ENCODE data around the gene NAA10. TPM values are rescaled to one million over a fixed set of nuclear protein-coding genes. Genes with fewer than 3 reads are reported as not detected.

Gene NAA10
- total RNA-seq, 4 donors from 2014 or later, result 89.3 to 106 (median 95.4) TPM

- TF ChIP-seq POLR2AphosphoS5 (IDR thresholded peaks at IDR 0.05) (no peak), CTCF (IDR thresholded peaks at IDR 0.05) (no peak), EP300 (IDR thresholded peaks at IDR 0.05) (no peak), POLR2A (IDR thresholded peaks at IDR 0.05; ENCODE audit: low read depth) (no peak)
- Histone ChIP-seq H3K4me3 (peak overlapping the region; percentile 68 to 92 (median 72)), H3K4me1 (peaks cover 20 to 40% (median 26%) of the 10 kb centered on the region in 4 donors), H3K27ac (replicated peaks in 1 of 4) (peak overlapping the region in 2 of 4 donors; percentile 66 to 82), H3K9me3 (no peaks in the 10 kb centered on the region), H3K27me3 (no peaks in the 10 kb centered on the region), H3K36me3 (peaks cover 0 to 45% (median 33%) of the 10 kb centered on the region in 4 donors)
- no peak for DNase-seq (ENCODE audit: extremely low spot score)
- 37% methylated on average over 7 of the region's 7 CpGs for WGBS
- intact Hi-C loops (cut with DNase I), result no loop called here
These were observed 1.1 kb downstream of the NAA10 start for GRCh38 chrX:153933748-153934147.

- intact Hi-C loops (cut with DNase I), result no loop called here
- Histone ChIP-seq H3K27ac (replicated peaks in 1 of 4) (no peak overlapping the region), H3K36me3 (peaks cover 0 to 45% (median 33%) of the 10 kb centered on the region in 4 donors), H3K27me3 (no peaks in the 10 kb centered on the region), H3K4me1 (peaks cover 29 to 49% (median 33%) of the 10 kb centered on the region in 4 donors), H3K4me3 (no peak overlapping the region), H3K9me3 (no peaks in the 10 kb centered on the region)
- TF ChIP-seq POLR2A (IDR thresholded peaks at IDR 0.05; ENCODE audit: low read depth) (no peak), CTCF (IDR thresholded peaks at IDR 0.05) (no peak), EP300 (IDR thresholded peaks at IDR 0.05) (no peak), POLR2AphosphoS5 (IDR thresholded peaks at IDR 0.05) (no peak)
- DNase-seq (ENCODE audit: extremely low spot score), result no peak
- 86% methylated on average over 13 of the region's 13 CpGs for WGBS
These were observed 2.5 kb downstream of the NAA10 start for GRCh38 chrX:153932220-153932915.

- no peak overlapping the region for H3K4me3 ChIP-seq
- WGBS, result 87% methylated on average over 11 of the region's 13 CpGs
- H3K36me3 ChIP-seq, result peaks cover 0 to 45% (median 33%) of the 10 kb centered on the region in 4 donors
- no peak overlapping the region for H3K27ac ChIP-seq (replicated peaks in 1 of 4)
- no peak for TF ChIP-seq POLR2AphosphoS5 (IDR thresholded peaks at IDR 0.05)
- no peaks in the 10 kb centered on the region for H3K27me3 ChIP-seq
- H3K4me1 ChIP-seq, result peaks cover 35 to 55% (median 39%) of the 10 kb centered on the region in 4 donors
- no peaks in the 10 kb centered on the region for H3K9me3 ChIP-seq
- DNase-seq (ENCODE audit: extremely low spot score), result no peak
- intact Hi-C loops (cut with DNase I), result no loop called here
These were observed 3.1 kb downstream of the NAA10 start for GRCh38 chrX:153931748-153932147.

GRCh38 chrX:153931151-153931550 is 3.7 kb downstream of the NAA10 start:
- Histone ChIP-seq H3K4me1 (peaks cover 40 to 61% (median 45%) of the 10 kb centered on the region in 4 donors), H3K27me3 (no peaks in the 10 kb centered on the region), H3K27ac (replicated peaks in 1 of 4) (peak overlapping the region in 1 of 4 donors; percentile 10), H3K9me3 (no peaks in the 10 kb centered on the region), H3K4me3 (no peak overlapping the region), H3K36me3 (peaks cover 0 to 45% (median 33%) of the 10 kb centered on the region in 4 donors)
- no peak for DNase-seq (ENCODE audit: extremely low spot score)
- TF ChIP-seq POLR2AphosphoS5 (IDR thresholded peaks at IDR 0.05) (no peak), EP300 (IDR thresholded peaks at IDR 0.05) (no peak), POLR2A (IDR thresholded peaks at IDR 0.05; ENCODE audit: low read depth) (no peak), CTCF (IDR thresholded peaks at IDR 0.05) (no peak)
- intact Hi-C loops (cut with DNase I), result no loop called here
- 90% methylated on average over 7 of the region's 8 CpGs for WGBS

- 86% methylated on average over 19 of the region's 31 CpGs for WGBS
- H3K27me3 ChIP-seq, result no peaks in the 10 kb centered on the region
- no peak for DNase-seq (ENCODE audit: extremely low spot score)
- H3K4me3 ChIP-seq, result no peak overlapping the region
- H3K9me3 ChIP-seq, result no peaks in the 10 kb centered on the region
- H3K36me3 ChIP-seq, result peaks cover 0 to 45% (median 33%) of the 10 kb centered on the region in 4 donors
- H3K4me1 ChIP-seq, result peaks cover 37 to 64% (median 44%) of the 10 kb centered on the region in 4 donors
- intact Hi-C loops (cut with DNase I), result no loop called here
- no peak for TF ChIP-seq EP300 (IDR thresholded peaks at IDR 0.05)
- H3K27ac ChIP-seq (replicated peaks in 1 of 4), result peak overlapping the region in 1 of 4 donors; percentile 94
These were observed 4.6 kb downstream of the NAA10 start for GRCh38 chrX:153930011-153930910.

Data from esophagus muscularis mucosa (tissue), 4 donors.